GM12801 (cell line): ENCODE data around the gene ITPK1.

Experiments used
- TF ChIP-seq, protein P1 (sequence below): IDR thresholded peaks from one replicate; pipeline ENCODE4 v1.5.1; 2011; ENCODE audit warnings: control low read depth; ENCODE audit not compliant: insufficient read length; ENCODE audit errors: extremely low read depth

ITPK1 gene

GRCh38 chr14:93072659-93073357, 42.9 kb downstream of the ITPK1 start:
- TF ChIP-seq, protein P1, sequence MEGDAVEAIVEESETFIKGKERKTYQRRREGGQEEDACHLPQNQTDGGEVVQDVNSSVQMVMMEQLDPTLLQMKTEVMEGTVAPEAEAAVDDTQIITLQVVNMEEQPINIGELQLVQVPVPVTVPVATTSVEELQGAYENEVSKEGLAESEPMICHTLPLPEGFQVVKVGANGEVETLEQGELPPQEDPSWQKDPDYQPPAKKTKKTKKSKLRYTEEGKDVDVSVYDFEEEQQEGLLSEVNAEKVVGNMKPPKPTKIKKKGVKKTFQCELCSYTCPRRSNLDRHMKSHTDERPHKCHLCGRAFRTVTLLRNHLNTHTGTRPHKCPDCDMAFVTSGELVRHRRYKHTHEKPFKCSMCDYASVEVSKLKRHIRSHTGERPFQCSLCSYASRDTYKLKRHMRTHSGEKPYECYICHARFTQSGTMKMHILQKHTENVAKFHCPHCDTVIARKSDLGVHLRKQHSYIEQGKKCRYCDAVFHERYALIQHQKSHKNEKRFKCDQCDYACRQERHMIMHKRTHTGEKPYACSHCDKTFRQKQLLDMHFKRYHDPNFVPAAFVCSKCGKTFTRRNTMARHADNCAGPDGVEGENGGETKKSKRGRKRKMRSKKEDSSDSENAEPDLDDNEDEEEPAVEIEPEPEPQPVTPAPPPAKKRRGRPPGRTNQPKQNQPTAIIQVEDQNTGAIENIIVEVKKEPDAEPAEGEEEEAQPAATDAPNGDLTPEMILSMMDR: no peak

DNA sequence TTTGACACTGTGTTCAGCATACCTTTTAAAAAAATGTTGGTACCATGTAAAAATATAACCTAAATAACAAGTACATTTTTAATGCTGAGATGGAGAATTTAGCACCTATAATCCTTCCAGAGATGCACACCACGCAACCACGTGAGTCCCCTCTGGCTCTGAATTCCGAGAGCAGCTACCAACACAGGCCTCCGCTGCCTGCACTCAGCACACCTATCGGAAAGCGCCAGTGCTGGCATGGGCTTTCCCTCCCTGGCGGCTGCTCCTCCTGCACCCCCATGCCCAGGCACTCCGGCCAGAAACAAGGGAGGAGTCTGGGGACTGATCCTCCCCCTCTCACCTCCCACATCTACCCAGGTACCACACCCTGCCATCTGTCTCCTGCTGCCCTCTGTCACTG, 47.0 kb downstream of the ITPK1 start:
- TF ChIP-seq, protein P1: no peak

DNA sequence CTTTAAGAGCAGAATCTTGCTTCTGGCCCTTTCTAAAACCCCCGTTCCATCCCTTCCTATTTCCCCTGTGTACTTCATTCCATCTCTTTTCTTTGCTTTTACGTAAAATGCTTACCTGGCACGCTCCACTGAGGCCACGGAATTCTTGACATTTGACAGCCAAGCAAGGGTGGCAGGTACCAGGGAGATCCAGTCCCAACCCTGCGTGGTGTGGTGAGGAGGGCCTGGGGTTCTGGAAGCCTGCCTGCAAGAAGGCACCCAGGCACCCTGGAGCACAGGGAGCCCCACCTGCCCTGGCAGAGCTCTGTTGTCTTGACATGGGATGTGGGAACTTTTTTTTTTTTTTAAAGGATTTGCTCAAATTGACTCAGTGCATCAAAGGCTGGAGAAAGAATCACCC, 48.6 kb downstream of the ITPK1 start:
- TF ChIP-seq, protein P1: no peak

- TF ChIP-seq, protein P1: no peak
Measured at GRCh38 chr14:93065272-93065730, 50.4 kb downstream of the ITPK1 start.

GRCh38 chr14:93064411-93065271, 51.1 kb downstream of the ITPK1 start:
- TF ChIP-seq, protein P1: no peak

GRCh38 chr14:93063393-93063792, 52.3 kb downstream of the ITPK1 start:
- TF ChIP-seq, protein P1: no peak

DNA sequence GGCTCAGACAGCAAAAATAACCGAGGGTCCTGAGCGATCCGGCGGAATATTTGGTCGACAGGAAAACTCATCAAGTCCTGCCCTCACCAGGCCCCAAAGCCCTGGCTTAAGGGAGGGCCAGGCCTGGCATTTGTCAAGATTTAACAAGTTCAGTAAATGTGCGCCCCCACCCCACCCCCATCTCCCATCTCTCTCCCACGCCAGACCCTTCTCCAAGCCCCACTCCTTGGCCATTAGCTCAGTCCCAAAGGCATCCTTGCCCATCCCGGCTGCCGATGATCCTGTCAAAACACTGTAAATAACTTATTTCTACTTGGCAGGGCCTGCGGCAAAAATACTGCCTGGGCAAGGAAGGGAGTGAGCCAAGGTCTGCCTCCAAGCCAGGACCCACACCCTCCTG, 52.8 kb downstream of the ITPK1 start:
- TF ChIP-seq, protein P1: no peak
